Nephron (organoid): ENCODE measurements around the gene MAL.

ENCODE experiments used
- H3K27ac Mint-ChIP-seq, 3 experiments: 2 replicates each; pipeline ENCODE4 v1.8.0; 2020; ENCODE audit warnings: mixed read lengths in 3 of 3, mild to moderate bottlenecking in 2 of 3, moderate library complexity in 1 of 3
- H3K27me3 Mint-ChIP-seq: 2 replicates; pipeline ENCODE4 v1.8.0; 2021; ENCODE audit warnings: low read depth, mild to moderate bottlenecking, moderate library complexity, mixed read lengths
- H3K36me3 Mint-ChIP-seq: 2 replicates; pipeline ENCODE4 v1.8.0; 2020; ENCODE audit warnings: low read depth, mixed read lengths
- H3K4me1 Mint-ChIP-seq: 2 replicates; pipeline ENCODE4 v1.8.0; 2020; ENCODE audit warnings: mixed read lengths
- H3K4me3 Mint-ChIP-seq, 3 experiments: 2 replicates each; pipeline ENCODE4 v1.8.0; 2020; ENCODE audit warnings: mild to moderate bottlenecking in 3 of 3, mixed read lengths in 3 of 3, moderate library complexity in 2 of 3
- H3K9me3 Mint-ChIP-seq: 2 replicates; pipeline ENCODE4 v1.8.0; 2020; ENCODE audit warnings: mixed read lengths
- TF ChIP-seq, protein P1 (sequence below), 3 experiments: fragments of 200-600 bp; sonication (generic); IDR thresholded peaks; one replicate each; pipeline ENCODE4 v1.5.0; 2021; ENCODE audit warnings: antibody characterized with exemption in 3 of 3; ENCODE audit not compliant: unreplicated experiment in 3 of 3

Gene MAL

DNA sequence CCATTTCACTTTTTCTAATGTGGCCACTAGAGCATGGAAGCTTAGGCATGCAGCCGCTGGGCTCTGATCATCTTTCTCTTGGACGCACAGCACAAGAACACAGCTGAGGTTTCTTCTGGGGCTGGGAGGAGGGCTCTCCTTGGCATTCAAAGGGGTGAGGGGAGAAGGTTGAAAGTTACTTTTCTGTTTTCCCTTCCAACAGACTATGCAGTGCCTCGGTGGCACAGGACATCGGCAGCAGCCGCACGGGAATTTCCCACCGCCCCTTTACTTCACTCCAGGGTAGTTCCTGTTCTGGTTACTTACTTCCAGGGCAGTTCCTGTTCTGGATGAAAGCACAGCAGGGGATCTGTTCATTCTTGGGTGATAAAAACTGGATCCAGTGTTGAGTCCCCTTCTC lies 18.9 kb upstream of the MAL start:
- Mint-ChIP-seq H3K9me3 (no peaks in the 10 kb centered on the region), H3K27ac (peak overlapping the region; percentile 91 to 98 (median 95)), H3K4me3 (no peak overlapping the region), H3K4me1 (peaks cover 47% of the 10 kb centered on the region), H3K36me3 (no peaks in the 10 kb centered on the region), H3K27me3 (peaks cover 7% of the 10 kb centered on the region)
- TF ChIP-seq, protein P1, sequence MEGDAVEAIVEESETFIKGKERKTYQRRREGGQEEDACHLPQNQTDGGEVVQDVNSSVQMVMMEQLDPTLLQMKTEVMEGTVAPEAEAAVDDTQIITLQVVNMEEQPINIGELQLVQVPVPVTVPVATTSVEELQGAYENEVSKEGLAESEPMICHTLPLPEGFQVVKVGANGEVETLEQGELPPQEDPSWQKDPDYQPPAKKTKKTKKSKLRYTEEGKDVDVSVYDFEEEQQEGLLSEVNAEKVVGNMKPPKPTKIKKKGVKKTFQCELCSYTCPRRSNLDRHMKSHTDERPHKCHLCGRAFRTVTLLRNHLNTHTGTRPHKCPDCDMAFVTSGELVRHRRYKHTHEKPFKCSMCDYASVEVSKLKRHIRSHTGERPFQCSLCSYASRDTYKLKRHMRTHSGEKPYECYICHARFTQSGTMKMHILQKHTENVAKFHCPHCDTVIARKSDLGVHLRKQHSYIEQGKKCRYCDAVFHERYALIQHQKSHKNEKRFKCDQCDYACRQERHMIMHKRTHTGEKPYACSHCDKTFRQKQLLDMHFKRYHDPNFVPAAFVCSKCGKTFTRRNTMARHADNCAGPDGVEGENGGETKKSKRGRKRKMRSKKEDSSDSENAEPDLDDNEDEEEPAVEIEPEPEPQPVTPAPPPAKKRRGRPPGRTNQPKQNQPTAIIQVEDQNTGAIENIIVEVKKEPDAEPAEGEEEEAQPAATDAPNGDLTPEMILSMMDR (IDR thresholded peaks at IDR 0.05; ENCODE audit: unreplicated experiment in 3 of 3), result no peak

DNA sequence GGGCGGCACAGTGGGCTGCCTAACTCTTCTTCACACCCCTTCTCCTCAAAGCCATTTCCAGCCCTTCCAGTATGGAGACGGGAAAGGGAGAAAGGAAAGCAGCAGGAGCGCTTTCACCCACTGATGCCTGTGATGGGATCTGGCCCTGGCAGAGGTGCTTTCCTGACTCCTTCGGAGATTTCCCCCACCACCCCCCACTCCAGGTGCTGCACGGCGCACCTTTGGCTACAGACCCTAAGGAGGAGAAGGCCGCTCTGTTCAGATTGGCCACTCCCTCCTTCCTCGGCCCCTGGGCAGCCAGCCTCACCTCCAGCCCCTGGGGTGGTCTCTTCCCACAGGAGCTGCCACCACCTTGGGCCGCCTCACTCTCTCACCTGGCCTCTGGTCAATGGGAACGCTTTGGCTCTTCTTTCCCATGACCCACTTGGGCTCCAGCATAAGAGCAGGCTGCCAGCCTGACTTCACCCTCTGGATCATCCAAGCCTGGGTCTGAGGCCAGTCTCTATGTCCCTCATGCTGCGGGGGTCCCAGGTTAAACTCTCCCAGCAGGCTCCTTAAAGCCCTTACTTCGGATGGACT lies 18.4 kb upstream of the MAL start:
- Mint-ChIP-seq H3K4me1 (peaks cover 47% of the 10 kb centered on the region), H3K4me3 (no peak overlapping the region), H3K9me3 (no peaks in the 10 kb centered on the region), H3K27me3 (peaks cover 7% of the 10 kb centered on the region), H3K27ac (peak overlapping the region; percentile 91 to 98 (median 95)), H3K36me3 (no peaks in the 10 kb centered on the region)
- TF ChIP-seq, protein P1 (IDR thresholded peaks at IDR 0.05; ENCODE audit: unreplicated experiment in 3 of 3), result no peak

DNA sequence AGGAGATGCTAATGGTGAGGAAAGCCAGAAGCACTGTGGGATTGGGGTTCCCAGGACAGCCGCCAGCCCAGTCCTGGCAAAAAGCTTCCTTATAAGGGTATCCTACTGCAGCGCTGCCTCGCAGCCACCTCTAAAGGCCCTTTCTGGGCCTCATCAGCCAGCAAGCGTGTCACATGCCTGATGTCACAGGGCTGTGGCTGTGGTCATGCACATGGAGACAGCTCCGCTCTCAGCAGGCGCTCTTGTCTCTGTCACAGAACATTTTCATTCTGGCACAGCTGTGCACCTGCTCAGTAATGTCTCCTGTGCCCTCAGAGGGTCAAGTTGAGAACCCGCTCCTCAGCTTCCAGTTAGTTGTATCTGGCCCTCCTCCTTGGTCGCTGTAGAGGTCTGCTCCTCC lies 17.7 kb upstream of the MAL start:
- no peaks in the 10 kb centered on the region for H3K36me3 Mint-ChIP-seq
- H3K27ac Mint-ChIP-seq, result peak overlapping the region; percentile 91 to 98 (median 95)
- H3K4me1 Mint-ChIP-seq, result peaks cover 47% of the 10 kb centered on the region
- H3K4me3 Mint-ChIP-seq, result peak overlapping the region in 1 of 3 experiments; percentile 12
- H3K9me3 Mint-ChIP-seq, result no peaks in the 10 kb centered on the region
- TF ChIP-seq, protein P1 (IDR thresholded peaks at IDR 0.05; ENCODE audit: unreplicated experiment in 3 of 3), result no peak
- peaks cover 7% of the 10 kb centered on the region for H3K27me3 Mint-ChIP-seq

DNA sequence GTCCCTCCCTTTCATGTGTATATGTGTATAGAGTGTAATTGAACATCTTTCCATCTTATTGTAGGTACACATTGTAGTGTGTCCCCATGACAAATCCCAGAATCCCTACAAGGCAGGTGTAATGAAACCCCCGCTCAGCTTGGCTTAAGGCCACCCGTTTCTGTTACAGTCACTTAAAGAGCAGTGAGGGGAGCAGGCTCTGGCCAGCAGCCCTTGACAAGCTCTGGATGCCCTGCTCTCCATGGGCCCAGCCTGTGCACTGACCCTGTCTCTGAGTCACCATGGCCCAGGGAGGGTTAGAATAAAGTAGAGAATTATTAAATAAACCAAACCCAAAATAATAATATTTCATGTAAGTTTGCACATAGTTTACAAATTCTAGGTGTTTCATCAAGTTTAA lies 17.2 kb upstream of the MAL start:
- Mint-ChIP-seq H3K36me3 (no peaks in the 10 kb centered on the region), H3K4me3 (peak overlapping the region in 1 of 3 experiments; percentile 12), H3K9me3 (no peaks in the 10 kb centered on the region), H3K27ac (peak overlapping the region; percentile 91 to 98 (median 95)), H3K27me3 (peaks cover 9% of the 10 kb centered on the region), H3K4me1 (peaks cover 47% of the 10 kb centered on the region)
- TF ChIP-seq, protein P1 (IDR thresholded peaks at IDR 0.05; ENCODE audit: unreplicated experiment in 3 of 3), result no peak

DNA sequence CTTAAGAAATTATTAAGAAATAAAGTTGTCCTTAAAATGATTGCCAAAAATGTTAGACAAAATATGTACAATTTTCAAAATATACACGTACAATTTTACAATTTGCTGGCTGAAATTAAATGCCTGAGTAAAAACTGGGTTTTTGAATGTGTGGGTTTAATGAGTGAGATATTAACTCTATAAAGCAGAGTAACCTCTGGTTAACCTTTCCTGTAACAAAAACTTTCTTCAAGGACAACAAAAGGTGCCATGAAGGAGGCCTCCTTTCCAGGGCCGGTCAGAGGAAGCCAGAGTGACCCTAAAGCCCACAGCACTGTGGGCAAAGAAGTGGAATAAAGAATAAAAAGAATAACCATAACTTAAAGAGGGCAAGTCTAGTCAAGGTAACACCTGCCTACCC lies 16.5 kb upstream of the MAL start:
- H3K9me3 Mint-ChIP-seq, result no peaks in the 10 kb centered on the region
- peak overlapping the region; percentile 96 to 97 (median 97) for H3K27ac Mint-ChIP-seq
- H3K4me1 Mint-ChIP-seq, result peaks cover 47% of the 10 kb centered on the region
- H3K4me3 Mint-ChIP-seq, result no peak overlapping the region
- H3K36me3 Mint-ChIP-seq, result no peaks in the 10 kb centered on the region
- H3K27me3 Mint-ChIP-seq, result peaks cover 13% of the 10 kb centered on the region
- TF ChIP-seq, protein P1 (IDR thresholded peaks at IDR 0.05; ENCODE audit: unreplicated experiment in 3 of 3), result no peak

DNA sequence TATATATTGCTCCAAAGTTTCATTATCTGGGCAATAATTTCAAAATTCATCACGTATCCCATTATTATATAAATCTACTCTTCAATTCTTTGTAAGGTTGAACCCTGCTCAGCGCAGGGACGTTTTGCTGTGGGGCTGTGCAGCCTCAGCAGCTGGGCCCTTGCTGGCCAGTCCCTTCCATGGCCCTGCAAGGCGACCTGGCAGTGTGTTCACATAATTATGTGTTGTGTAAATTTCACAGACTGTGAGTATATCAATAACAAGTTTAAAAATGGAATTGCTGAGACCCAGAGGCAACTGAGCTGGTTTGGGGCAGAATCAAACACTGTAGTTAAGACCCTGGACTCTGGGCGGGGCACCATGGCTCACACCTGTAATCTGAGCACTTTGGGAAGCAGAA lies 16.1 kb upstream of the MAL start:
- H3K9me3 Mint-ChIP-seq, result no peaks in the 10 kb centered on the region
- no peaks in the 10 kb centered on the region for H3K36me3 Mint-ChIP-seq

More for the DNA sequence above, 16.1 kb upstream of the MAL start:
- Mint-ChIP-seq H3K27me3 (peaks cover 15% of the 10 kb centered on the region), H3K4me1 (peaks cover 43% of the 10 kb centered on the region), H3K27ac (peak overlapping the region; percentile 96 to 97 (median 97)), H3K4me3 (no peak overlapping the region)
- TF ChIP-seq, protein P1 (IDR thresholded peaks at IDR 0.05; ENCODE audit: unreplicated experiment in 3 of 3), result no peak
